Erythroblast (primary cell): ENCODE measurements around the gene PTTG1.

Experiments used
- DNase-seq, 2 experiments: peaks; one replicate each; lab custom pipeline; 2025; lab: John Stamatoyannopoulos, UW
- GATA1 ChIP-seq: IDR thresholded peaks from 2 replicates; pipeline ENCODE4 v1.6.1; 2011; ENCODE audit warnings: low read depth, mild to moderate bottlenecking, control low read depth, low read length, moderate library complexity
- POLR2A ChIP-seq: IDR thresholded peaks from 2 replicates; pipeline ENCODE4 v1.6.1; 2011; ENCODE audit warnings: mild to moderate bottlenecking, low read length

Gene PTTG1

DNA sequence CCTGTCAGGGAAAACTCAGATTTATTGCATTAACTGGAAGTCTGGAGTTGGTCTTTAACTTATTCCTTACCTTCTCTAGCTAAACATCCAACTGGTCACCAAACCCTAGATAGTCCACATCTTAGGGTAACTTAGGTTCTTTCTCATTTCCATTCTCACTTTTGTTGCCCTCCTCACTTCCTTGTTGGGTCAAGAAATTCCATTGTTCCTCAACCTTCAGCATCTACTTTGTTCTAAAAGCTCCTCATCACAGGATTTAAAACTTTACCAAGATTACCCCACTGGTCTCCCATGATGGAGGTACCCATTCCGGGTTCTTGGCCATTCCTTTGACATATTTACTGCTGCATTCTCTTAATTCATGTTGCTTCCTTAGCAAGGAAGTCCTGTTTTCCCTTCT is 32.1 kb downstream of the PTTG1 start:
- no peak for DNase-seq
- no peak for TF ChIP-seq GATA1
- no peak for TF ChIP-seq POLR2A

- TF ChIP-seq POLR2A = no peak
- TF ChIP-seq GATA1 = no peak
- DNase-seq = no peak
Measured at GRCh38 chr5:160455600-160455999, 33.9 kb downstream of the PTTG1 start.

- DNase-seq = no peak
- TF ChIP-seq GATA1 = no peak
- no peak for TF ChIP-seq POLR2A
Measured at GRCh38 chr5:160456480-160457177, 35.0 kb downstream of the PTTG1 start.

- TF ChIP-seq POLR2A = no peak
- no peak for TF ChIP-seq GATA1
- DNase-seq = no peak
Measured at GRCh38 chr5:160457252-160457651, 35.6 kb downstream of the PTTG1 start.

- no peak for DNase-seq
- TF ChIP-seq POLR2A (no peak), GATA1 (no peak)
Measured at GRCh38 chr5:160458806-160459800, 37.4 kb downstream of the PTTG1 start.

GRCh38 chr5:160460377-160461049 is 38.9 kb downstream of the PTTG1 start:
- TF ChIP-seq GATA1 (no peak), POLR2A (no peak)
- DNase-seq = no peak

DNA sequence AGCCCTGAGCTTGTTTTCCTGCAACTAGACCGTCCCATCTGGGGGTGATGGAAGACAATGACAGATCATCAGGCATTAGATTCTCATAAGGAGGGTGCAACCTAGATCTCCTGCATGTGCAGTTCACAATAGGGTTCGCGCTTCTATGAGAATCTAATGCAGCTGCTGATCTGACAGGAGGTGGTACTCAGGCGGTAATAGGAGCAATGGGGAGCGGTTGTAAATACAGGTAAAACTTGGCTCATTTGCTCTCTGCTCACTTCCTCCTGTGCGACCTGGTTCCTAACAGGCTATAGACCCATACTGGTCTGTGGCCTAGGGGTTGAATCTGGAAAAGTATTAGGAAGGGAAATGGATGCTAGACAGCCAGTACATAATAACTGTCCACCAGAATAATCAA is 39.7 kb downstream of the PTTG1 start:
- TF ChIP-seq POLR2A (no peak), GATA1 (no peak)
- DNase-seq = no peak

DNA sequence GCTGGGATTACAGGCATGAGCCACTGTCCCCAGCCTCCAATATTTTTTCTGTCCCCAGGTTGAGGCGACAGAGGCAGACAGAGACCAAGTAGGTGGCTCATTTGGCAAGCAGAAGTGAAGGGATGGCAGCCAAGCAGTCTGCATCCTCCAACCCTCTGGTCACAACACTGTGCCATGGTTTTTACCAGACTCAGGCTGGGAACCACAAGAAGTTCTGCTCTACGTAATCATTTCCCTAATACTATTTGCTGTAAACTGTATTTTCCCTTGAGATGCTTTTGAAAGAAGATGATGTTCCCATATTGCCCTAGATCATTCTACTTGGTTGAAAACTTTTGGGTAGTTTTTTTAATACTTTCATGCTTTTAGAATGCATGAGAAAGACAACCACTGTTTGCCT is 40.5 kb downstream of the PTTG1 start:
- DNase-seq = no peak
- TF ChIP-seq POLR2A = no peak
- no peak for TF ChIP-seq GATA1

DNA sequence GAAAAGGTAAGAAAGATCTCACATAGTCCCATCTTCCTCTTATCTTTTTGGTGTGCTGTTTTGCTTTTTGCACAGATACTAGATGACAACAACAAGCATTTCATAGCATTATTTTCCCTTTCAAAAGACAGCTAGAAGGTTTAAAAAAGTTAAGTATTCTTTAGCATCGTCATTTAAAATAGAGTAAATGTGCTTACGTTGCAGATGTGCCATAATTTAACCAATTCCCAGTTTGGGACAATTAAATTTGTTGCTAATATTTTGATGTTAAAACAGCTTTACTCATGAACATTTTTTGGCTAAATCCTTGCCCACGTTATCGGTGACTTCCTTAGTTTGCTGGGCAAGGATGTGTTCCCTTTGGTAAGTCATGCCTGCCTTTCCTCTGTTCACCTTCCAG is 41.6 kb downstream of the PTTG1 start:
- no peak for DNase-seq
- no peak for TF ChIP-seq POLR2A
- TF ChIP-seq GATA1 = no peak

DNA sequence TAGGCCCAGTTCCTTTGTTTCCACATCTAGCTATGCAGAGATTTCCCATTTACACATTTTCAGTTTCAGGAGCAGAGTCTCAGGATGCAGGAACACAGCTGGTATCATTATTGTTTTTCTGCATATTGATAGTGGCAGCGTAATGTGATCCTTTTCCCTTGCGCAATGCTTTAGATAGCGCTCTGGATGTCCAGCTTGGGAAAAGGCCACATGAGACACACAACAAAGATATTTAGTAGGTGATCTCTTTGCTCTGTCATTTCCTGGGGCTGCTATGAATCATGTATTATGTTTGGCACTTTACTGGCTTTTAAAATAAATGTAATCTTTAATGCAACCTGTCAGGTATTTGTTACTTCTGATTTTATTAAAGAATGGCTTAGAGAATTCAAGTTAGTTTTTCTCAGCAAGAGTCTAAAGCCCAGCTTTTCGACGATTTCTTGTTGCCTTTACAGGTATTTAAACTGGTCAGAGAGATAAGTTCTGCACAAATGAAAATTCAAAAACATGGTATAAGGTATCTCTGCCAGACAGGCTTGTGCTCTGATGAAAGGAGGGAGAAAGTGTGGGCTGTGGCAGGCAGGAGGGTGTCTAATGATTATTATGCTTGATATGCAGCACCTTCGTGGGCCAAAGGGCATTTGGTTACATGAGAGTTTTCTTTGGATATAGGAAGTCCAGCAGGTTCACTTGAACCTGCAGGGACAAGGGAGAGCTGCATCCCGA is 42.2 kb downstream of the PTTG1 start:
- no peak for TF ChIP-seq GATA1
- no peak for TF ChIP-seq POLR2A
- DNase-seq = no peak

DNA sequence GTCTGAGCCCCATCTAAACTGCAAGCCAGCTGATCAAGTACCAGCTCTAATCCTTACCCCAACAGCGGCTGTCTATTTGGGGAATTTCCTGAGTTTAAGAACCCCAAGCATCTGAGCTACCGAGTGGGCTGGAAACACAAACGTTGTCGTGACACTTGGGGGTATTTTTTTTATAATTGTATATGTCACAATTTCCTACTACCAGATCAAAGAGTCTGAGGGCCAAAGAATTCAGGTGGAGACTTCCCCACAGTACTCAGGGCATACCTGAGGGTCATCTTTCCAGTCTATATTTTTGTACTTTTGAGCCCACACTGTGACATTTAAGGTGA is 42.8 kb downstream of the PTTG1 start:
- DNase-seq = no peak
- TF ChIP-seq GATA1 (no peak), POLR2A (no peak)

- DNase-seq = no peak
- TF ChIP-seq POLR2A = no peak
- no peak for TF ChIP-seq GATA1
Measured at GRCh38 chr5:160466116-160466515, 44.5 kb downstream of the PTTG1 start.

DNA sequence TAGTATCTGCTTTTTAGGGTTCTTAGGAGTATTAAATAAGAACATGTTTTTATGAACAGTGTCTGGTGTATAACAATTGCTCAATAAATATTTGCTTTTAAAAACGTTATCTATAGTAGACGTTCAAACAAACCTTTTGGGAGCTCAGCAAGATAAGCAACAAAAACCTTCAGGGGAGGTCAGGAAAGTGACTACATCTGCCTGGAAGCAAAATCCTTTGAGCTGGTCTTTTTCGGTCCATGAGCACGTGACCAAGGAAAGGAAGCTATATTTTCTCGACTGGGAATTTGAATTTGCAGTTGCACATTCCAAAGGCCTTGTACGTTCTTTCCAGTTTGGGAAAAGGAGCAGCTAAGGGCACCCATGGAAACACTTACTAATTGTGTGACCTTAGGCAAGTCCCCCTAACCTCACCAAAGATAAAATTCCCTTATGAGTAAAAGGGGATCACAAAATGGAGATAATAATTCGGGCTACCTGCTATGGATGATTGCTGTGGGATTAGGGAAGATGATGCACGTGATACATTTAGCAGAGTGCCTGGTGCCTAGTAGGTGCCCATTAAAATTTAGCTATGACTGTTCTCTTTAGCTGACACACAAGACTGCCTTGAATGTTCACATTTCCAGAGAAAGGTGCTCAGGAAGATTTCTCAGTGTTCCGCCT is 45.4 kb downstream of the PTTG1 start:
- DNase-seq = no peak
- TF ChIP-seq POLR2A (no peak), GATA1 (no peak)
